Panc1 (cell line): ENCODE results near the gene RPS6KA1. TPM values are rescaled to one million over a fixed set of nuclear protein-coding genes. Genes with fewer than 3 reads are reported as not detected.

Experiments used
- ATAC-seq: fragments of 200-7000 bp; cut with Tn5 transposase; 2 replicates; pipeline ENCODE4 v1.9.1; 2020; ENCODE audit warnings: mild to moderate bottlenecking, moderate library complexity
- BruUV-seq: library from RNA; stranded (reverse); fragments of 400-500 nt; replicated peaks from 2 replicates; lab custom pipeline; 2021; lab: Mats Ljungman, UMichigan
- CTCF ChIA-PET: fragments of 300-600 bp; sonication (Branson Sonifier 250); formaldehyde crosslinking; loops from one replicate; lab custom pipeline; 2022; ENCODE audit warnings: antibody characterized with exemption; lab: Charles Lee
- POLR2A ChIA-PET: fragments of 300-600 bp; sonication (Branson Sonifier 250); formaldehyde crosslinking; loops from one replicate; lab custom pipeline; 2022; ENCODE audit warnings: antibody characterized with exemption; lab: Charles Lee
- DNase-seq: peaks from one replicate; pipeline ENCODE4 v3.0.0-alpha.2; 2010; ENCODE audit warnings: low read depth, low spot score
- H3K27ac ChIP-seq: 2 replicates; pipeline ENCODE4 v1.5.1; 2011; ENCODE audit warnings: mild to moderate bottlenecking, low read length, inconsistent platforms
- H3K27me3 ChIP-seq: fragments of 200-500 bp; sonication (Bioruptor generic); 2 replicates; pipeline ENCODE4 v1.6.0; 2014; ENCODE audit warnings: low read length, inconsistent platforms; ENCODE audit not compliant: control insufficient read depth, insufficient read depth
- H3K36me3 ChIP-seq: fragments of 200-500 bp; sonication (Bioruptor generic); 2 replicates; pipeline ENCODE4 v1.5.1; 2014; ENCODE audit warnings: inconsistent platforms, mild to moderate bottlenecking, low read length, moderate library complexity; ENCODE audit not compliant: control insufficient read depth, insufficient read depth
- H3K4me1 ChIP-seq: 2 replicates; pipeline ENCODE4 v1.5.1; 2011; ENCODE audit warnings: inconsistent platforms, mild to moderate bottlenecking, low read length, moderate library complexity; ENCODE audit not compliant: control insufficient read depth, insufficient read depth
- H3K4me3 ChIP-seq, 2 experiments: 2 replicates each; pipeline ENCODE4 v1.5.1; 2011 to 2012; ENCODE audit warnings: low read depth in 2 of 2, low read length in 2 of 2, mild to moderate bottlenecking in 2 of 2, inconsistent platforms in 1 of 2, moderate library complexity in 1 of 2
- H3K9me3 ChIP-seq: fragments of 200-500 bp; sonication (Bioruptor generic); 2 replicates; pipeline ENCODE4 v1.5.1; 2014; ENCODE audit warnings: low read depth, mild to moderate bottlenecking, inconsistent platforms, low read length, moderate library complexity; ENCODE audit not compliant: control insufficient read depth, insufficient read depth
- CTCF ChIP-seq: fragments of 450-650 bp; IDR thresholded peaks from 2 replicates; pipeline ENCODE4 v1.5.1; 2017; ENCODE audit warnings: mild to moderate bottlenecking
- POLR2AphosphoS5 ChIP-seq: IDR thresholded peaks from 2 replicates; pipeline ENCODE4 v1.6.1; 2012; ENCODE audit warnings: mild to moderate bottlenecking, low read depth, low read length, moderate library complexity
- REST ChIP-seq, 2 experiments: IDR thresholded peaks; 2 replicates each; pipeline ENCODE4 v1.6.1; 2011 to 2012; ENCODE audit warnings: low read depth in 2 of 2, control low read depth in 1 of 2, low read length in 1 of 2, mild to moderate bottlenecking in 1 of 2, moderate library complexity in 1 of 2; ENCODE audit not compliant: insufficient read depth in 1 of 2
- SIN3A ChIP-seq: IDR thresholded peaks from 2 replicates; pipeline ENCODE4 v1.6.1; 2012; ENCODE audit warnings: low read depth, mild to moderate bottlenecking, low read length, moderate library complexity, borderline replicate concordance; ENCODE audit not compliant: insufficient read depth
- TCF7L2 ChIP-seq: IDR thresholded peaks from 2 replicates; pipeline ENCODE4 v1.6.1; 2011; ENCODE audit warnings: mild to moderate bottlenecking, low read depth, low read length, inconsistent platforms
- in situ Hi-C: cut with HindIII; loops from 2 replicates; pipeline ENCODE4 v1.10.0; 2016; ENCODE audit warnings: low sequenced_read_pairs, low pct_unique_long_range_greater_than_20kb
- intact Hi-C: fragments of 100-400 bp; cut with micrococcal nuclease; formaldehyde crosslinking; loops from one replicate; pipeline ENCODE4 v1.10.0; 2022; ENCODE audit not compliant: unreplicated experiment
- total RNA-seq: library from RNA; stranded (reverse); gene quantifications from one replicate; pipeline ENCODE4 v1.2.1, GENCODE V29; 2021; ENCODE audit not compliant: unreplicated experiment

RPS6KA1 gene
- total RNA-seq, 1 experiment from 2014 or later, result 44.0 TPM

GRCh38 chr1:26521669-26522030 is 7.9 kb upstream of the RPS6KA1 start:
- in situ Hi-C loops, result no loop called here
- no peaks in the 10 kb centered on the region for H3K36me3 ChIP-seq
- intact Hi-C loops, result no loop called here
- H3K4me1 ChIP-seq, result no peaks in the 10 kb centered on the region
- H3K27me3 ChIP-seq, result no peaks in the 10 kb centered on the region
- H3K9me3 ChIP-seq, result no peaks in the 10 kb centered on the region
- H3K27ac ChIP-seq, result no peak overlapping the region
- ATAC-seq, result no peak
- ChIA-PET CTCF (no interaction called here), POLR2A (no interaction called here)
- DNase-seq, result no peak
- no TSS peak for BruUV-seq
- no peak overlapping the region for H3K4me3 ChIP-seq
- no peak for TF ChIP-seq TCF7L2
- no peak for TF ChIP-seq REST (IDR thresholded peaks at IDR 0.05; ENCODE audit: insufficient read depth in 1 of 2, low read depth in 2 of 2, low read length in 1 of 2)
- TF ChIP-seq POLR2AphosphoS5, result no peak
- TF ChIP-seq SIN3A, result no peak
- TF ChIP-seq CTCF, result no peak

GRCh38 chr1:26522073-26522472 is 7.5 kb upstream of the RPS6KA1 start:
- DNase-seq (no peak), ATAC-seq (no peak)
- Histone ChIP-seq H3K9me3 (no peaks in the 10 kb centered on the region), H3K4me3 (no peak overlapping the region), H3K27ac (no peak overlapping the region), H3K27me3 (no peaks in the 10 kb centered on the region), H3K4me1 (no peaks in the 10 kb centered on the region), H3K36me3 (no peaks in the 10 kb centered on the region)
- ChIA-PET CTCF (no interaction called here), POLR2A (no interaction called here)
- TF ChIP-seq TCF7L2, result no peak
- no peak for TF ChIP-seq REST (IDR thresholded peaks at IDR 0.05; ENCODE audit: insufficient read depth in 1 of 2, low read depth in 2 of 2, low read length in 1 of 2)
- no peak for TF ChIP-seq POLR2AphosphoS5
- no peak for TF ChIP-seq CTCF
- no peak for TF ChIP-seq SIN3A
- intact Hi-C loops, result no loop called here
- BruUV-seq, result no TSS peak
- in situ Hi-C loops, result no loop called here
